Uterus (tissue), 2 donors: ENCODE measurements around the gene CCL21.

Source experiments
- POLR2A ChIP-seq, 2 donors: fragments of 450-650 bp; IDR thresholded peaks; one replicate each; pipeline ENCODE4 v1.6.1; 2016; ENCODE audit warnings: antibody characterized with exemption in 2 of 2, mild to moderate bottlenecking in 1 of 2, moderate library complexity in 1 of 2
- TF ChIP-seq, protein P1 (sequence below), 4 experiments: fragments of 200-600 bp in 2 of 4; fragments of 450-650 bp in 2 of 4; sonication (generic) in 2 of 4; IDR thresholded peaks; one replicate each; pipeline ENCODE4 v1.5.1; 2016 to 2019; ENCODE audit warnings: antibody characterized with exemption in 4 of 4, mild to moderate bottlenecking in 2 of 4, moderate library complexity in 1 of 4

DNA sequence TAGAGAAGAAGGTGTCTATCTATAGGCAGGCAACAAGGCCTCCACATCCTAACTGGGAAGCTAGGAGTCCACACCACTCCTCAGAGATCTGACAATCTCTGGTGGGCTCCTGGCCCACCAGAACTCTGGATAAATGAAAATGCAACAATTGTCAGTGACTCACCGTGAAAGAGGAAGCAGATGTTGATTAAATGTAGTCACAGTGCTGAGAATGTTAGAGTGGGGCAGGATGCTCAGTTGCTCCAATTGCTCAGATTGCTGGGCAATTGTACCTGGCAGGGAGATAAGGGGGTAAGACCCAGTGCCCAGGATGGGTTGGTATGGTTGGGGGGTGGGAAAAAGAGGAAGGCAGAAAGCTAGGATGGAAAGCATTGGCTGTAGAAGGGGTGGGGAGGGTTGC lies 23.2 kb downstream of the CCL21 start:
- TF ChIP-seq, protein P1, sequence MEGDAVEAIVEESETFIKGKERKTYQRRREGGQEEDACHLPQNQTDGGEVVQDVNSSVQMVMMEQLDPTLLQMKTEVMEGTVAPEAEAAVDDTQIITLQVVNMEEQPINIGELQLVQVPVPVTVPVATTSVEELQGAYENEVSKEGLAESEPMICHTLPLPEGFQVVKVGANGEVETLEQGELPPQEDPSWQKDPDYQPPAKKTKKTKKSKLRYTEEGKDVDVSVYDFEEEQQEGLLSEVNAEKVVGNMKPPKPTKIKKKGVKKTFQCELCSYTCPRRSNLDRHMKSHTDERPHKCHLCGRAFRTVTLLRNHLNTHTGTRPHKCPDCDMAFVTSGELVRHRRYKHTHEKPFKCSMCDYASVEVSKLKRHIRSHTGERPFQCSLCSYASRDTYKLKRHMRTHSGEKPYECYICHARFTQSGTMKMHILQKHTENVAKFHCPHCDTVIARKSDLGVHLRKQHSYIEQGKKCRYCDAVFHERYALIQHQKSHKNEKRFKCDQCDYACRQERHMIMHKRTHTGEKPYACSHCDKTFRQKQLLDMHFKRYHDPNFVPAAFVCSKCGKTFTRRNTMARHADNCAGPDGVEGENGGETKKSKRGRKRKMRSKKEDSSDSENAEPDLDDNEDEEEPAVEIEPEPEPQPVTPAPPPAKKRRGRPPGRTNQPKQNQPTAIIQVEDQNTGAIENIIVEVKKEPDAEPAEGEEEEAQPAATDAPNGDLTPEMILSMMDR (IDR thresholded peaks at IDR 0.05), result no peak
- TF ChIP-seq POLR2A (IDR thresholded peaks at IDR 0.05), result no peak
